Esophagus muscularis mucosa (tissue), 3 donors: Measurements from ENCODE around the gene PLEKHM2.

Experiments used
- POLR2AphosphoS5 ChIP-seq, 2 donors: sonication (generic); formaldehyde crosslinking; IDR thresholded peaks; one replicate each; pipeline ENCODE4 v1.6.1; 2017; ENCODE audit warnings: antibody characterized with exemption in 2 of 2
- TF ChIP-seq, protein P1 (sequence below), 3 experiments: fragments of 200-600 bp in 2 of 3; fragments of 450-650 bp in 1 of 3; sonication (generic) in 2 of 3; IDR thresholded peaks; one replicate each; pipeline ENCODE4 v1.5.1; 2017 to 2019; ENCODE audit warnings: antibody characterized with exemption in 3 of 3, mild to moderate bottlenecking in 2 of 3, moderate library complexity in 1 of 3

GRCh38 chr1:15683345-15684039 is 628 bp upstream of the PLEKHM2 start:
- TF ChIP-seq POLR2AphosphoS5 (IDR thresholded peaks at IDR 0.05), result no peak
- TF ChIP-seq, protein P1, sequence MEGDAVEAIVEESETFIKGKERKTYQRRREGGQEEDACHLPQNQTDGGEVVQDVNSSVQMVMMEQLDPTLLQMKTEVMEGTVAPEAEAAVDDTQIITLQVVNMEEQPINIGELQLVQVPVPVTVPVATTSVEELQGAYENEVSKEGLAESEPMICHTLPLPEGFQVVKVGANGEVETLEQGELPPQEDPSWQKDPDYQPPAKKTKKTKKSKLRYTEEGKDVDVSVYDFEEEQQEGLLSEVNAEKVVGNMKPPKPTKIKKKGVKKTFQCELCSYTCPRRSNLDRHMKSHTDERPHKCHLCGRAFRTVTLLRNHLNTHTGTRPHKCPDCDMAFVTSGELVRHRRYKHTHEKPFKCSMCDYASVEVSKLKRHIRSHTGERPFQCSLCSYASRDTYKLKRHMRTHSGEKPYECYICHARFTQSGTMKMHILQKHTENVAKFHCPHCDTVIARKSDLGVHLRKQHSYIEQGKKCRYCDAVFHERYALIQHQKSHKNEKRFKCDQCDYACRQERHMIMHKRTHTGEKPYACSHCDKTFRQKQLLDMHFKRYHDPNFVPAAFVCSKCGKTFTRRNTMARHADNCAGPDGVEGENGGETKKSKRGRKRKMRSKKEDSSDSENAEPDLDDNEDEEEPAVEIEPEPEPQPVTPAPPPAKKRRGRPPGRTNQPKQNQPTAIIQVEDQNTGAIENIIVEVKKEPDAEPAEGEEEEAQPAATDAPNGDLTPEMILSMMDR (IDR thresholded peaks at IDR 0.05), result no peak
